Memory B cell (primary cell): Measurements from ENCODE around the gene PFKFB3.

Source experiments
- ATAC-seq: fragments of 150-1000 bp; cut with Tn5 transposase; 2 replicates; pipeline ENCODE4 v1.10.0; 2021; ENCODE audit warnings: low read depth, mild to moderate bottlenecking, moderate library complexity
- DNase-seq, 2 donors: peaks; one replicate each; pipeline ENCODE4 v3.0.0; 2022; ENCODE audit warnings: low spot score in 2 of 2
- H3K27ac Mint-ChIP-seq: one replicate; pipeline ENCODE4 v1.8.0; 2022; ENCODE audit warnings: mild to moderate bottlenecking, moderate library complexity, mixed read lengths
- H3K27me3 Mint-ChIP-seq: one replicate; pipeline ENCODE4 v1.8.0; 2022; ENCODE audit warnings: mixed read lengths
- H3K36me3 Mint-ChIP-seq: one replicate; pipeline ENCODE4 v1.8.0; 2022; ENCODE audit warnings: mild to moderate bottlenecking, mixed read lengths
- H3K4me1 Mint-ChIP-seq: one replicate; pipeline ENCODE4 v1.8.0; 2022; ENCODE audit warnings: mixed read lengths
- H3K4me3 Mint-ChIP-seq: one replicate; pipeline ENCODE4 v1.8.0; 2022; ENCODE audit warnings: mild to moderate bottlenecking, moderate library complexity, mixed read lengths
- H3K9me3 Mint-ChIP-seq: one replicate; pipeline ENCODE4 v1.8.0; 2022; ENCODE audit warnings: mixed read lengths

Gene PFKFB3

GRCh38 chr10:6171881-6172695 lies 30.6 kb upstream of the PFKFB3 start:
- Mint-ChIP-seq H3K4me3 (no peak overlapping the region), H3K27me3 (no peaks in the 10 kb centered on the region), H3K9me3 (no peaks in the 10 kb centered on the region), H3K27ac (no peak overlapping the region), H3K36me3 (peaks cover 5% of the 10 kb centered on the region), H3K4me1 (peaks cover 45% of the 10 kb centered on the region)
- DNase-seq = no peak
- peak; percentile 34 for ATAC-seq

- DNase-seq (no peak), ATAC-seq (no peak)
- Mint-ChIP-seq H3K27me3 (no peaks in the 10 kb centered on the region), H3K36me3 (peaks cover 5% of the 10 kb centered on the region), H3K4me3 (no peak overlapping the region), H3K4me1 (peaks cover 44% of the 10 kb centered on the region), H3K9me3 (no peaks in the 10 kb centered on the region), H3K27ac (no peak overlapping the region)
Observed at GRCh38 chr10:6173203-6173602, 29.5 kb upstream of the PFKFB3 start.

- peaks cover 40% of the 10 kb centered on the region for H3K4me1 Mint-ChIP-seq
- no peak overlapping the region for H3K4me3 Mint-ChIP-seq
- ATAC-seq (no peak), DNase-seq (no peak)
- no peak overlapping the region for H3K27ac Mint-ChIP-seq
- H3K9me3 Mint-ChIP-seq = no peaks in the 10 kb centered on the region
- peaks cover 5% of the 10 kb centered on the region for H3K36me3 Mint-ChIP-seq
- H3K27me3 Mint-ChIP-seq = no peaks in the 10 kb centered on the region
Observed at GRCh38 chr10:6174201-6174874, 28.4 kb upstream of the PFKFB3 start.

GRCh38 chr10:6175329-6176055 lies 27.2 kb upstream of the PFKFB3 start:
- Mint-ChIP-seq H3K9me3 (no peaks in the 10 kb centered on the region), H3K36me3 (peaks cover 5% of the 10 kb centered on the region), H3K27me3 (no peaks in the 10 kb centered on the region), H3K4me1 (peaks cover 36% of the 10 kb centered on the region), H3K4me3 (no peak overlapping the region), H3K27ac (peak overlapping the region; percentile 65)
- no peak for DNase-seq
- ATAC-seq = no peak

GRCh38 chr10:6176691-6177231 lies 26.0 kb upstream of the PFKFB3 start:
- H3K27me3 Mint-ChIP-seq = no peaks in the 10 kb centered on the region
- H3K4me1 Mint-ChIP-seq = peaks cover 34% of the 10 kb centered on the region
- no peak overlapping the region for H3K4me3 Mint-ChIP-seq
- ATAC-seq (no peak), DNase-seq (no peak)
- H3K9me3 Mint-ChIP-seq = no peaks in the 10 kb centered on the region
- H3K27ac Mint-ChIP-seq = peak overlapping the region; percentile 51
- peaks cover 5% of the 10 kb centered on the region for H3K36me3 Mint-ChIP-seq

- H3K9me3 Mint-ChIP-seq = no peaks in the 10 kb centered on the region
Observed at GRCh38 chr10:6177880-6178281, 24.9 kb upstream of the PFKFB3 start.

GRCh38 chr10:6178581-6178980 lies 24.2 kb upstream of the PFKFB3 start:
- no peaks in the 10 kb centered on the region for H3K9me3 Mint-ChIP-seq
- no peak overlapping the region for H3K27ac Mint-ChIP-seq
- no peak for ATAC-seq
- H3K4me3 Mint-ChIP-seq = no peak overlapping the region
- peaks cover 21% of the 10 kb centered on the region for H3K4me1 Mint-ChIP-seq
- DNase-seq = no peak
- no peaks in the 10 kb centered on the region for H3K27me3 Mint-ChIP-seq
- peaks cover 2% of the 10 kb centered on the region for H3K36me3 Mint-ChIP-seq

More at GRCh38 chr10:6177880-6178281, 24.9 kb upstream of the PFKFB3 start:
- Mint-ChIP-seq H3K27me3 (no peaks in the 10 kb centered on the region), H3K36me3 (peaks cover 4% of the 10 kb centered on the region), H3K4me1 (peaks cover 28% of the 10 kb centered on the region), H3K4me3 (no peak overlapping the region), H3K27ac (peak overlapping the region; percentile 51)
- no peak for ATAC-seq
- no peak for DNase-seq

- peaks cover 19% of the 10 kb centered on the region for H3K4me1 Mint-ChIP-seq
- no peak overlapping the region for H3K27ac Mint-ChIP-seq
- H3K27me3 Mint-ChIP-seq = no peaks in the 10 kb centered on the region
- no peaks in the 10 kb centered on the region for H3K9me3 Mint-ChIP-seq
- no peak for DNase-seq
- H3K36me3 Mint-ChIP-seq = no peaks in the 10 kb centered on the region
- H3K4me3 Mint-ChIP-seq = no peak overlapping the region
- ATAC-seq = no peak
Observed at GRCh38 chr10:6179078-6179477, 23.7 kb upstream of the PFKFB3 start.

GRCh38 chr10:6180480-6181110 lies 22.1 kb upstream of the PFKFB3 start:
- H3K4me1 Mint-ChIP-seq = peaks cover 13% of the 10 kb centered on the region
- DNase-seq (no peak), ATAC-seq (no peak)
- no peak overlapping the region for H3K27ac Mint-ChIP-seq
- H3K4me3 Mint-ChIP-seq = no peak overlapping the region
- H3K27me3 Mint-ChIP-seq = no peaks in the 10 kb centered on the region
- no peaks in the 10 kb centered on the region for H3K36me3 Mint-ChIP-seq
- H3K9me3 Mint-ChIP-seq = no peaks in the 10 kb centered on the region

GRCh38 chr10:6181249-6181648 lies 21.5 kb upstream of the PFKFB3 start:
- Mint-ChIP-seq H3K27ac (no peak overlapping the region), H3K36me3 (no peaks in the 10 kb centered on the region), H3K4me1 (peaks cover 8% of the 10 kb centered on the region), H3K9me3 (no peaks in the 10 kb centered on the region), H3K27me3 (no peaks in the 10 kb centered on the region), H3K4me3 (no peak overlapping the region)
- DNase-seq (no peak), ATAC-seq (no peak)

GRCh38 chr10:6182454-6183098 lies 20.2 kb upstream of the PFKFB3 start:
- H3K36me3 Mint-ChIP-seq = no peaks in the 10 kb centered on the region
- DNase-seq = no peak
- H3K27ac Mint-ChIP-seq = no peak overlapping the region
- H3K27me3 Mint-ChIP-seq = no peaks in the 10 kb centered on the region
- no peaks in the 10 kb centered on the region for H3K9me3 Mint-ChIP-seq
- ATAC-seq = no peak
- no peak overlapping the region for H3K4me3 Mint-ChIP-seq
- H3K4me1 Mint-ChIP-seq = peaks cover 3% of the 10 kb centered on the region

GRCh38 chr10:6185039-6185716 lies 17.6 kb upstream of the PFKFB3 start:
- Mint-ChIP-seq H3K27me3 (no peaks in the 10 kb centered on the region), H3K4me3 (no peak overlapping the region), H3K36me3 (peaks cover 2% of the 10 kb centered on the region), H3K27ac (no peak overlapping the region), H3K4me1 (peaks cover under 1% of the 10 kb centered on the region), H3K9me3 (no peaks in the 10 kb centered on the region)
- ATAC-seq (no peak), DNase-seq (no peak)

GRCh38 chr10:6186894-6187256 lies 15.9 kb upstream of the PFKFB3 start:
- no peak overlapping the region for H3K27ac Mint-ChIP-seq
- ATAC-seq = no peak
- H3K9me3 Mint-ChIP-seq = no peaks in the 10 kb centered on the region
- peaks cover 3% of the 10 kb centered on the region for H3K36me3 Mint-ChIP-seq
- no peak overlapping the region for H3K4me3 Mint-ChIP-seq
- DNase-seq = no peak
- no peaks in the 10 kb centered on the region for H3K27me3 Mint-ChIP-seq
- H3K4me1 Mint-ChIP-seq = peaks cover 5% of the 10 kb centered on the region
